Ammon's horn (tissue), 1 donor: ENCODE results near the gene TBX2.
A peak's percentile ranks its signal among the peaks of the same experiment; 100 is the strongest.

ENCODE experiments used
- DNase-seq: peaks from one replicate; pipeline ENCODE4 v3.0.0-alpha.2; 2016; ENCODE audit warnings: low spot score

Gene TBX2

DNA sequence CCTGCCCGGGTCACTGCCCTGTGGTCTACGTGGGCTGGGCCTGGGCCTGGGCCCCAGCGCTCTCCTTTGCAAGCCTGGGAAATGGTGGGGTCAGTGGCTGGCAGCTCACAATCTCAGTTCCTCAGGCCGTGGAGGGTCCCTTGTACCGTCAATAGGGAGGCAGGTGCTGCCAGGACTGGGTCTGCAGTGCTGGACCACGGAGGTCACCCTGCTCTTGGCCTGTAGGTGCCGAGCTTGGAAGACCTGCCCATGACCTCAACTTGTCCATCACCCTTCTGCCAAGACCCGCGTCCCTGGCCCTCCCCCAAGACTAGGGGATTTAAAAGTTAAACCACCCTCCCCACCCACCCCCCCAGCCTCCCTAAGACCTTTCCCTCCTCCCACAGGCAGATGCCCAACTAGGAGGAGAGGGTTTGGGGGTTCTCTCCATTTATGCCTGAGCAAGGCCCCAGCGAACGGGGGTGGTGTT lies 2.5 kb downstream of the TBX2 start:
- no peak for DNase-seq

DNA sequence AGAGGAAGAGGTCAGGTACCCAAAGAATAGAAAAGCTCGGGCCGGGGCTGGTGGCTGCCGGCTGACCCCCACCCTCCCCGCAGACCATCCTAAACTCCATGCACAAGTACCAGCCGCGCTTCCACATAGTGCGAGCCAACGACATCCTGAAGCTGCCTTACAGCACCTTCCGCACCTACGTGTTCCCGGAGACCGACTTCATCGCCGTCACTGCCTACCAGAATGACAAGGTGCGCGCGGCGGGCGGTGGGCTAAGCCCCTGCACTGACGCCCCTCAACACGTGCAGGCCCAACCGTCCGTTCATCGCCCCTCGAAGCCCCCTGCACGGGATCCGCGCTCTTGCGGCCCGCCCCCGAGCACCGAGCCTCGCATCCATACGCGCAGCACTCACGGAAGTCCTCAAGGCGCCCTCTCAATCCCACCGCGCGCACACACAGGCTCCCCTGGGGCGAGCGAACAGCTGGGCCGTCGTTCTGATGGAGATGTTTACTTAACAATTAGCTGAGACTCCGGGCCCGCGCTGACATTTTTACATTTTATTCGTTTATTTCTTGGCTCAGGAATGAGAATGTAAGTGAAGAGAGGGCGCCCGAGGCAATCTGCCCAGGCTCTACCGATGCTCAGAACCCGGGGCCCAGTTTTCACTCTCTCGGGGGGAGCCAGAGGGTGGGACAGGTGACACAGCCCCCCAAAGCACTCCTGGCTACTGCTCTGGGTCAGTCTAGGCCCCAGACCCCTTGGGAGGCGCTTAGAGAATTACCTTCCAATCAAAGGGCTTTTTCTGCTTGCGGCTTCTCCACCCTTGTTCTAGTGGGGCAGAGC lies 3.5 kb downstream of the TBX2 start:
- no peak for DNase-seq

DNA sequence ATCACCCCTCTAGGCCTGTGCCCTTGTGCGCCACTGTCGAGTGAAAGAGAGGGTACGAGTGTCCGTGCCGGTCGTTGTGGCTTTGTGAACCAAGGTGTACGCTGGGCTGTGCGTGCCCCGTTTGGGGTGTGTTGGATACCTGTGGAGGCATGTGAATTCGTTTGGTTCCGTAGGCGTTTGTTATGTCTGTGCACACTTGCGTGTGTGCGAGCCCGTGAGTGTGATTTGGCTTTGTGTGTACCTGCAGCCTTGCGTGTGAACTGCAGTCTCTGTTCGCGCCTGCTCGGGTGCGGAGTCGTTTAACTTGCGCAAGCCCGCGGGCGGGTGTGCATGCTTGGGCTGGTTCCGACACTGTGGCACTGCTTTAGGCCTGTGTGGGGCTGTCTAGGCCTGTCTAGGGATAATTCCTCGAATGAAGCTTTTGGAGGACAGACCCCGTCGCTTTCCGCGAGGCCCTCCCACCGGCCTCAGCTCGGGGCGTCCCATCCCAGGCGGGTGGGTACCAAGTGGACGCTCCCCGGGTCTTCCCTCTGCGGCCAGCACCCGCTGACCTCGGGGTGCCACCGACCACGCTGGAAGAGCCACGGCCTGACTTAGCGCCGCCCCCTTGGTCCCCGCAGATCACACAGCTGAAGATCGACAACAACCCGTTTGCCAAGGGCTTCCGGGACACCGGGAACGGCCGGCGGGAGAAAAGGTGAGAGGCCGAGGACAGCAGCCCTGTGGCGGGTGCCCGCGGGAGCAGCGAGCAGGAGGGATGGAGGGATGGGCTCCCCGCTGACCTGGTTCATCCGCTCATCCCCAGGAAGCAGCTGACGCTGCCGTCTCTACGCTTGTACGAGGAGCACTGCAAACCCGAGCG lies 4.4 kb downstream of the TBX2 start:
- DNase-seq = no peak

DNA sequence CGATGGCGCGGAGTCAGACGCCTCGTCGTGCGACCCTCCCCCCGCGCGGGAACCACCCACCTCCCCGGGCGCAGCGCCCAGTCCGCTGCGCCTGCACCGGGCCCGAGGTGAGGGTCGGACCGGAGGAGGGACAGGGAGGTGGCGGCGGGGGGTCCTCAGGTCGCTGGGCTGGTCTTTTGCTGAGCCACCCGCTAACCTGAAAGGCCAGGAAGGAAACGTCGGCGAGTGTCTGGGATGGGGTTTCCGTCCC lies 4.9 kb downstream of the TBX2 start:
- no peak for DNase-seq

DNA sequence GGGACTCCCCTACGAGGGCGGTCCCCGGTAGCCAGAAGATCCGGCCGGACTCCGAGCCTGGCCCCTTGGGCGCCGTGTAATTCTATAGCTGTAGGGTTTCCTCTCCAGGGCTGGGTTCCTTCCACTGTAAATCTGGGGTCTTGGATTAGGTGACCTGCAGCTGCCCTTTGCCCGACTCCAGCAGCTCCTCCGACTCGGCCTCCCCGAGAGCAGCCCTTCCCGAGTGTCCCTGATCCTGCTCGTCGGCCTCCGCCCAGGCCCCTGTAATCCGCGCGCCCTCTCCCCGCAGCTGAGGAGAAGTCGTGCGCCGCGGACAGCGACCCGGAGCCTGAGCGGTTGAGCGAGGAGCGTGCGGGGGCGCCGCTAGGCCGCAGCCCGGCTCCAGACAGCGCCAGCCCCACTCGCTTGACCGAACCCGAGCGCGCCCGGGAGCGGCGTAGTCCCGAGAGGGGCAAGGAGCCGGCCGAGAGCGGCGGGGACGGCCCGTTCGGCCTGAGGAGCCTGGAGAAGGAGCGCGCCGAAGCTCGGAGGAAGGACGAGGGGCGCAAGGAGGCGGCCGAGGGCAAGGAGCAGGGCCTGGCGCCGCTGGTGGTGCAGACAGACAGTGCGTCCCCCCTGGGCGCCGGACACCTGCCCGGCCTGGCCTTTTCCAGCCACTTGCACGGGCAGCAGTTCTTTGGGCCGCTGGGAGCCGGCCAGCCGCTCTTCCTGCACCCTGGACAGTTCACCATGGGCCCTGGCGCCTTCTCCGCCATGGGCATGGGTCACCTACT lies 5.5 kb downstream of the TBX2 start:
- DNase-seq = no peak

DNA sequence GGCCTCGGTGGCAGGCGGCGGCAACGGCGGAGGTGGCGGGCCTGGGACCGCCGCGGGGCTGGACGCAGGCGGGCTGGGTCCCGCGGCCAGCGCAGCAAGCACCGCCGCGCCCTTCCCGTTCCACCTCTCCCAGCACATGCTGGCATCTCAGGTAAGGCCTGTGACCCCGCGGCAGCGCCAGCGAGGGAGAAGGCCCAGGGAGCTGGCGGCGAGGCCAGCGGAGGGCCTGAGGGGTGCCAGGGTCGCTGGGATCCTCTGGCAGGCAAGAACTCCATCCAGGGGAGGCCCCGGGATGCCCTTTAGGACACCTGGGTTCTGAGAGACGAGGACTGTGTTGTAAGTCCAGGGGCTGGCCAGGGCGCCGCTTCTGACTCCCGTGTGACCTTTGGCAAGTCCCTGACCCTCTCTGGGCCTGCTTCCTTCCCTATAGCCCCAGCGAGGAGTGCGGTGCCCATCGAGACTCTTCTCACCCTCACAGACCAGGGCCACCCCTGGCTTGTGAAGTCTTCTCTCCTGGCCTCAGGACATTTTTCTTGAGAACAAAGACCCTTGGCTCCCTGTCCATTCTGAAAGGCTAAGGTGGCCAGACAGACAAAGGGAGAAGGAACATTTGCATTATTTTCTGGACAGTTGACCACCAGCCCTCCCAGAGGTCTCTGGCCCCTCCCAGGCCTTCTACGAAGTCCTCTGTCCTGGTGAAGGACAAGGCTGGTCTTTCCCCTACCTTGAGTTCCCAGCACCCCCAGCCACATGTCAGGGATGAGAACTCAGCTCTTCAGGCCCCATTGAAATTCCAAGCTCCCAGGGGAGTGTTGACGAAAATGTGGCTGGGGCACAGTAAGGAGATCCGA lies 6.3 kb downstream of the TBX2 start:
- no peak for DNase-seq

DNA sequence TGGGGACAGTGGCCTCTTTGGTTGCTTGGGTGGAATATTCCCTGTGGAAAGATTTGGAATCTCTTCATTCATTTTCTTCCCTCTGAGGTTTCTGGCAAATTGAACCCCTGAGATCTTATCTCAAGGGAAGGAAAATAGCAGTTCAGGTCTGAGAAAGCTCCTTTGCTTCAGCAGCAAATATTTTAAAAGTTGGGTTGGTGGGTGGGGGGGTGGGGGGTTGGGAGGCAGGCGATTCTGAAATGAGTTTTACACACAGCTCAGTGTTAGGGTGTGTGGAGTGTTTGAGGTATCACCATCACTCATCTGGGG lies 6.8 kb downstream of the TBX2 start:
- no peak for DNase-seq

DNA sequence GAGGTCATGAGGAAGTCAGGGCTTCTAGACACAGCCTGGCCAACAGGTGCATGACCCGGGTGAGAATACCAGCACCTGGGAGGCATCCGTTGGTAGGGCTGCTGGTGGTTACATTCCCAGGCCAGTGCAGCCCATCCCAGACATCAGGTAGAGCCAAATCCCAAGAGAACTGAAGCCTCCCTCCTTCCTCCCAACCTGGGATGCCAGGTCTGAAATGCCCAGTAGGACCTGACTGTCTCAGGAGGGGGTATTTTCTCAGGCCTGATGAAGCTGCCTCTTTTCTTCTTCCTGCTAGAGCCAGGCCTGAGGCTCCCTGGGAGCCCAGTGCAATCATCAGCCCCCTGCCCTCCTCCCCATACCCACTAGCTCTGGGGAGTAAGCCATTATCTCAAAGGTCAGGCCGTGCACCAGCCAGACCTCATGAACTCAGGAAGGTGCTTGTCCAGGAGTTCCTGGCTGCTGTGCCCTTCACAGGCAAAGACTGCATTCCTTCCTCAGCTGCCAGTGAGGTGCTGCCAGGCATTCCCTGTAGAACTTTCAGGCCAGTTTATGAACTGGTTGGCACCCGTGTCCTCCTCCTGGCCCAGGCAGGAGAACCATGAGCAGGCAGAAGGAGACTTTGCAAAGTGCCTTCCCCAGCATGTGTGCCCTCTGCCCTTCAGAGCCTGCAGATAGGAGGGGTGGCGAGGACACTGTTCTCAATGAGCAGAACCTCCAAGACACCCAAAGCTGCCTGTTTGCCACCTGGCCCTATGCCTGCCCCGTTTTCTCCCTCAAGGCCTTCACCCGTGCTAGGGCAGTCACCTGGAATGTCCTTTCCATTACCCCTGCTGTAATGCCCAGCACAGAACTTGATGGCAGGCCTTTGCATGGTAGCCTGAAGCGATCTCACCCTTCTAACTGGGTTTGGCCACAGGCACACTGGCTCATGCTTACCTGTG lies 7.6 kb downstream of the TBX2 start:
- DNase-seq = no peak

DNA sequence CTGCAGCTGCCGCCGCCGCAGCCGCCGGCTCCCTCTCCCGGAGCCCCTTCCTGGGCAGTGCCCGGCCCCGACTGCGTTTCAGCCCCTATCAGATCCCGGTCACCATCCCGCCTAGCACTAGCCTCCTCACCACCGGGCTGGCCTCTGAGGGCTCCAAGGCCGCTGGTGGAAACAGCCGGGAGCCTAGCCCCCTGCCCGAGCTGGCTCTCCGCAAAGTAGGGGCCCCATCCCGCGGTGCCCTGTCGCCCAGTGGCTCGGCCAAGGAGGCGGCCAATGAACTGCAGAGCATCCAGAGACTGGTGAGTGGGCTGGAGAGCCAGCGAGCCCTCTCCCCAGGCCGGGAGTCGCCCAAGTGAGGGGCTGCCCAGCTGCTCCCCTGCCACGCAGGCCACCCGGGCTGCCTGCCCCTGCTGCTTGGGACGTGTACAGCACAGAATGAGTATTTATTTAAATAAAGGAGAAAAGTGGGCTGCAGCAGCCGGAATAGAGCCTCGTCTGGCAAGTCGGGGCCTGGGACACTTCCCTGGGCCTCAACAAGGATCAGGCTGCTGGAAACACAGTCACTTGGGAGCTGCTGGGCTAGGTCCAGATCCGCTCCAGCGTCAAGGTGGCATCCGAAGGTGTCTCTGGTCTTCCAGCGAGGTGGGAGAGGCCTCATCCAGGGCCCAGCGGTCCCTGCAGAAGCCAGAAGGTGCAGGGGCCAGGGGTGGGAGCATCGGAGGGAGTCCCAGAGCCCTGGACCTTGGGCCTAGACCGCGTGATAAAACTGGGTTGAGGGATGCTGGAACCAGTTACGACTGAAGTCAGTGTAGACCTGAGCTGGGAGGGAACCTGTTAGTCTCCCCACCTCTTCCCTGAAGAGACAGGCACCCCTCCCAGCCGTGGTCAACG lies 8.8 kb downstream of the TBX2 start:
- no peak for DNase-seq

DNA sequence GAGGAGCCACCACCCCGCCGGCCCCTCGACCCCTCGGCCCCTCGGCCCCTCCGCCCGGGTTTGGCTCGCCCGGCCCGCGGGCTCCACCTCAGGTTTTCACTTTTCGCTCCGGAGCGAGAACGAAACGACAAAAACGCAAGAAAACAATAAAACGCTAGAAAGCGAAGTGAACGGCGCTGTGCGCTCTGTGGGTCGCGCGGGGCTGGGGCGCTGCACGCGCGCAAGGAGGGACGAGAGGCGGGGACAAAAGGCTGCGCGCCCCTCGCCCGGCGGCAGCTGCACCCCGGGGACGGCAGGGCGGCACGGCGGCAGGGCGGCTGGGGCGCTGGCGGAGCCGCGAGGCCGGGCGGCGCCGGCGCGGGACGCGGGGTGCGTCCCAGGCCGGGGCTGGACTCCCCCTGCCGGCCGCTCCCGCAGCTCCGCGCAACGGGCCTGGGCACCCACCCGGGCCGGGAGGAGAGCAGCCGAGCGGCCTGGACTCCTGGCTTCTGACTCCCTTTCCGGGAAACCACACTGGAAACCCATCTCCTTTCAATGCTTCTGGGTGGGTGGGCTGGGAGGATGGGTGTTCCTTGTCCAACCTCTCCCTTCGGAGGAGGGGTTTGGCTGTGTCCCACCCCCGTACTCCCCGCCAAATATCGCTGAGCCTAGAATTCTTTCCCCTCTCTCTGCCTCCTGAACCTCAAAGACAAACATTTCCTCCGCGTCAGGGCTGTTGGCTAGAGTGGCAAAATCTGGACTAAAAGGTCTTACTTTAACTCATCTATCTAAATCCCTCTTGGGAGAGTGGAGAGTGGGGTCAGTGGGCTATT lies 9.9 kb downstream of the TBX2 start:
- DNase-seq = peak; percentile 37

DNA sequence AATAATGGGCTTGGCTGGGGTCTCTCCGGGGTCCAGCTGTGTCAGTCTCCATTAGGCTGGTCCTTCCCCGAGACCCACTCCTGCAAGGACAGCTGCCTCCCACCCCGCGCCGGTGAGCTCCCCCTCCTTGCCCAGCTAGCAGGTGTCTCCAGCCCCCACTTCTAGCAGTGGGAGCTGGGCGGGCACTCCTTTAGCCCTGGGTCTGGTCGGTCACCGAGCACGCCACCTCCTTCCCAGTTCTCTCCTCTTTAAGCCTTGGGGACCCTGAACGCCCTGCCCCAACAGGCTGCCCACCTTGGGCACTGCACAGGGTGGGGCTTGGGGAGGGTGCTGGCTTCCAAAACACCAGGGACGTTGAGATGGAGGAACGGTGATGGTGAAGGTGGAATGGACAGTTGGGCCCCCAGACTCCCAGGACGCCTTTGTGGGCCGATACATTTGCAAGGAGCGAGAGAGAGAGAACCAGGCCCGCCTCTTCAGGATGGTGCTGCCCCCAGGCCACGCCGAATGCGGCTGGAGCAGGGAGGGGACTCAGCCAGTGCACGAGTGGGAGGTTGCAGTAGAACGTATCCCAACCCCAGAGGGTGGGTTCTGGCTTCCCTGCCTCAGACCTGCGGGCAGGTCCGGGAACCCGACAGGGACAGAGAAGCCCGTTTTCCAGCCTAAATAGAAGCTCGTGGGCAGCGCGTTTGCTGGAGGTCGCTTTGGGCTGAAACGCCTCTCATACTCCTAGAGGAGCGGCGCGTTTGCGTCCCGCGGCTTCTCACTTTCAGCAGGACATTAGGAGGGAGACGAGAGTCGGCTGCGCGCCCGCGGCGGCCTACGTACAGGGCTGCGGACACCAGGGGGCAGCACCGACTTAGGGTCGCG lies 10.7 kb downstream of the TBX2 start:
- peak; percentile 73 for DNase-seq

DNA sequence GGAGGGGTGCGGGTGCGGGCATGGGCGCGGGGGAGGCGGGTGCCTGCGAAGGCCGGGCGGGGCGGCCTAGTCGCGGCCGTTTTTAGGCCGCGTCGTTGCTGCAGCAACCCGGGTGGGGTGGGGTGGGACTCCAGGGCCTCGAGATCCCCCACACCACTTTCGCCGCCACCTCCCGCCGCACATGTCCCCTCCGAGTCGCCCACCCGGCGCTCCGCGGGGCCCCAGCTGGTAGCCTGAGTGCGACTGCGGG lies 11.3 kb downstream of the TBX2 start:
- DNase-seq = no peak

DNA sequence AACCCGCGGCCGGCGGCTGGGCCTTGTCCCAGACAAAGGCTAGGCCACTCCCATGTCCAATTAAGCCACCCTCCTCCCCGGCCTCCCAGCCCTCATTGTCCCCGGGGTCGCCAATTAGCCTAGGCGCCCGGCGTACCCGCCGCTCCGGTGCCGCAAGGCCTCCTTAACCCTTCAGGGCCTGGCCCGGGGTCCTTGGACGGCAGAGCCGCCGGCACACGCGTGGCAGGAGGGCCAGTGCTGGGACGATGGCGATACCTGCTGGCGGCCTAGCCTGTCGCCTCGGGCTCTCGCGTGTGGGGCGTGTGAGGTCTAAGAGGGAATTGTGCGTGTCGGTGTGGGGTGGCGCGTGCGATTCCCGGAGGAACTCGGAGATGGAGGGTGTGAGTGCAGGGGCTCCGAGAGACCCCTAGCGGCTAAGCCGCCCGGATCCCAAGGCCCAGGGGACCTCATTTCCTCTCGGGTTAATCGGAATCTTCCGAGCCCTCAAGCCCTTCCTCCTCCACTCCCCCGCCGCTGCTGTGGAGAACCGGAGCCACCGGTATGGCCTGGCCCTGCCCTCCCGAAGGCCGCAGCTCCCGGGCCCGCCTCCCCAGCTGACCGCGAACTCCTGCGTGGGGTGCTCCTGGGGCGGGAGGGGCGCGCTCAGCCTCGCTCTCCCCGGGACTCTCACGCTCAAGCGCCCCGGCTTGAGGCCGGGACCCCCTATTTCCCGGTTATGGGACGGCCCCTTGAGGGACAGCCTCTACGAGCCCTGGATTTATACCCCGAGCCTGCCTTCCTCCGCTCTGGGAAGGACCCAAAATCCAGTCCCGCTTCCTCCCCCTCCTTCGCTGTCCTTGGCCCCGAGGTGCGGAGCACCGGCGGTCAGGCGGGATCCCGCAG lies 11.9 kb downstream of the TBX2 start:
- no peak for DNase-seq

DNA sequence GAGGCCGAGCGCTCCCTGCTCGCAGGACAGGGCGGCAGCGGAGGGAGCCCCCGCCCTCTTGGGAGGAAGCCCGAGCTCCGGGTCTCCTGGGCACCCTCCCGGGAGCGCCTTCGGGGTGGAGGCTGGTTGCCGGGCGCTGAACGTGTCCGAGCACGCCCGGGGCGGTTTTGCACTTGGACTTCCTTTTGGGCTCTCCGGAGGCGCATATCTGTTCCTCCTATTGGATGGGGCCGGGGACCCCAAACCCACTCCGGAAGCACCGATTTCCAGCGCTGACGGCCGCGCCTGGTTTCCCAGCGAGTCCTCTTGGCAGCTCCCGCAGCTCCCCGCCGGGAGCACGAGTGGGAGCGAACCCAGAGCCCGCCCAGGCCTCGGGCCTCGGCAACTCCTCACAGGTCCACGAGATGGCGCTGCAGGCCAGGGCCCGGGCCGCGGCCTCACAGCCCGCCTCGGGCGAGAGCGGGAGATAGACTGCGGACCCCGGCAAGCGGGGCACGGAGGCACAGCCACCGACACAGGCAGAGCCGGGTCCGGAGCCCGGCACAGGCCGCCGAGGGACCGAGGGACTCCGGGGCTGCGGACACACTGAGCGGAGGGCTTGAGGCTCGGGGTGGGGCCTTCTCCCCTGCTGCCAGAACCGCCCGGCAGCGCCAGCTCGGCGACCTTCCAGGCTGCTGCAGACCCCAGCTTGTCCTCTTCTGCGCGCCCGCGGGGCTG lies 12.7 kb downstream of the TBX2 start:
- DNase-seq = peak; percentile 76

DNA sequence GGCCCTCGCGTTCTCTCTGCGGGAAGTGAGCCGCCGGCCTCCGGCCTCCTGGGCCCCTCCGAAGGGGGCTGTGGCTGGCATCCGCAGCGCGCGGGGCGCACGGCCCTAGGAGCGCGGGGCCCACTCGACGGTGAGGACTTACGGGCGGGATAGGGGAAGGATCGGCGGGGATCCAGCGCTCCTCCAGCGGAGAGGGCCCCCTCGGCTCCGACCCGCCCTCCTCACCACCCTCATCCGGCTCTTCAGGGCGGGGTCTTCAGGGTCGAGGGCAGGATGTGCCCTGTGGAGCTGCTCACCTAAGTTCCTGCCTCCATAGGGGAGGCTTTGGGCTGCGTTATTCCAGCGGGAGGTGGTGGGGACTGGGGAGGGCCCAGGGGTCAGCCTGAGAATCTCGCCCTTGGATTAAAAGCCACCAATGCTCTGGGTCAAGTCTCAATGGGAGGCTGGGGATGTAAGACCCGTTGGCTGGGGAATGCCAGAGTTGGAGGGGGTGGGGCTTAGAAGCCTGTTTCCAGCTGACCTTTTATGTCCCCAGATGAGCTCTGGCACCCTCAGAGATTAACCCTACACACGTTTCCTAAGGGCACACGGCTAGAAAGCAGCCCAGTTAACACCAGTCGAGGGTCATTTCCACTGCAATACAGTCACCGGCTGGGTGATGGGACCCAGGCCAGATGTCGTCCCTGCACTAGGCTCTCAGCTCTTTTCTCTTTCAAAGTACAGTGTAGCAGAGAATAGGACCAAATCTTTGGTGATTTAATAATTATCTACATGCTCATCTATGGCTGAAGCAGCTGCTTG lies 13.4 kb downstream of the TBX2 start:
- DNase-seq = peak; percentile 1

DNA sequence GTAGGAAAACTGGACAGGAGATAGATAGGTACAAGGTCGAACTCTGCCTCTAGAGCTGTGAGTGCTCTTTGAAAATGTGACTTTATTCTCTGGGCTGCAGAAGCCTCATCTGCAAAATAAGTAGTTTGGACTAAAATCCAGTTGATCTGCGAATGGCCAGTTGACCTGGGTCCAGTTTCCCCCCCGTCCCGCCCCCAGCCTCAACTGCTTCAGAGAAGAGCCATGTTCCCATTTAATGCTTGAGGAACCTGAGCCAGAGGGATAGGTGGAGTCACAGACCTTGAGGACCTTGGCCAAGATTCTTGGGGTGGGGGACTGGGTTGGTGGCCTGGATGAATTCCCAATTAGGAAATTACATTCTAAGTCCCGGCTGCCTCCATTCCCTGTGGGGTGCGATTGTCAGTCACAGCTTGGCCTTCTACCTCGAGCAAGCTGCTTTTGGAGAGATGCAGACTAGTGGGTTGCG lies 14.1 kb downstream of the TBX2 start:
- peak; percentile 1 for DNase-seq
